ENCODE data around the gene USP34. TPM values are rescaled to one million over a fixed set of nuclear protein-coding genes. Genes with fewer than 3 reads are reported as not detected.

USP34 gene
- total and polyA plus RNA-seq, 9 of the 15 experiments (the other 6 are each of a cell fraction or from before 2014, with no cell fraction given): 19.8 to 108 (median 67.8) TPM

DNA sequence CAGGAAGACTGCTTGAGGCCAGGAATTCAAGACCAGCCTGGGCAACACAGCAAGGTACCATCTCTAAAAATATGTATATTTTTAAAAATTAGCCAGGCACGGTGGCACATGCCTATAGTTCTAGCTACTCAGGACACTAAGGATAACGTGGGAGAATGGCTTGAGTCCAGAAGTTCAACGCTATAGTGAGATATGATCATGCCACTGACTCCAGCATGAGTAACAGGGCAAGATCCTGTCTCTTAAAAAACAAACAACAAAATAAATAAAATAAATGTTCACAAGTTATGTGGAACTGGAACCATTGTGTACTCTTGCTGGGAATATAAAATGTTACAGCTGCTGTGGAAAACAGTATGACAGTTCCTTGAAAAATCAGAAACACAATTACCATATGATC, 47.2 kb downstream of the USP34 start:
- WGBS (ENCODE audit: insufficient coverage, low coverage, missing lambda C conversion rate): 16% methylated on average over 3 of the region's 3 CpGs
- H3K4me2 ChIP-seq (ENCODE audit: insufficient read depth, low read length): no peak overlapping the region
- H3K4me1 ChIP-seq (replicated peaks in 1 of 2; ENCODE audit: control insufficient read depth in 2 of 2, insufficient read depth in 2 of 2, low read length in 2 of 2): peaks cover 21 to 27% of the 10 kb centered on the region in 2 experiments; a peak in 4 of 5 replicates
- no peak for ATAC-seq
- no peak overlapping the region for H2AFZ ChIP-seq (ENCODE audit: low read depth, low read length)
- peaks cover 26% of the 10 kb centered on the region; the same call in 2 of the 3 replicates for H3K36me3 ChIP-seq (ENCODE audit: control insufficient read depth, insufficient read depth, low read length)
- in situ Hi-C loops (cut with MboI) (no loop called here), intact Hi-C loops (cut with micrococcal nuclease) (no loop called here)
- no peak overlapping the region for H3K27ac ChIP-seq (ENCODE audit: extremely low read depth, low read depth, low read length)
- H3K9me1 ChIP-seq (ENCODE audit: control insufficient read depth, insufficient read depth, low read length): peaks cover 15% of the 10 kb centered on the region
- H3K9me3 ChIP-seq (replicated peaks; ENCODE audit: control insufficient read depth, insufficient read depth, low read depth, low read length): no peaks in the 10 kb centered on the region
- H4K20me1 ChIP-seq (replicated peaks; ENCODE audit: control insufficient read depth, insufficient read depth, low read length): peaks cover 37% of the 10 kb centered on the region
- H3K79me2 ChIP-seq (ENCODE audit: control insufficient read depth, insufficient read depth, low read length): peaks cover 99% of the 10 kb centered on the region
- CTCF ChIA-PET (ENCODE audit: low intra/inter-chr PET ratio): no interaction called here
- POLR2A ChIA-PET: no interaction called here
- H3K27me3 ChIP-seq (ENCODE audit: control insufficient read depth in 2 of 2, insufficient read depth in 2 of 2, low read length in 2 of 2): no peaks in the 10 kb centered on the region
- no peak overlapping the region for H3K4me3 ChIP-seq
- TF ChIP-seq HNRNPUL1 (IDR thresholded peaks at IDR 0.05; ENCODE audit: low read length) (no peak), FOSL1 (tag; conservative IDR thresholded peaks at IDR 0.05) (peak; percentile 71), DPF2 (IDR thresholded peaks at IDR 0.05) (peak; percentile 45; the same call in 1 of the 2 replicates), NFIC (IDR thresholded peaks at IDR 0.05) (peak; percentile 62)
- no peak overlapping the region; a peak in 1 of 4 replicates for H3K9ac ChIP-seq (ENCODE audit: insufficient read depth in 1 of 2, low read depth in 2 of 2, low read length in 2 of 2)
- no TSS peak for BruUV-seq (replicated peaks)
- no peak for FAIRE-seq
- no peak for DNase-seq (ENCODE audit: extremely low read depth in 1 of 4, low spot score in 3 of 4)

- Histone ChIP-seq H3K27ac (ENCODE audit: extremely low read depth, low read depth, low read length) (no peak overlapping the region), H4K20me1 (replicated peaks; ENCODE audit: control insufficient read depth, insufficient read depth, low read length) (peaks cover 34% of the 10 kb centered on the region), H3K4me3 (no peak overlapping the region), H2AFZ (ENCODE audit: low read depth, low read length) (no peak overlapping the region), H3K4me2 (ENCODE audit: insufficient read depth, low read length) (no peak overlapping the region), H3K9me3 (replicated peaks; ENCODE audit: control insufficient read depth, insufficient read depth, low read depth, low read length) (no peaks in the 10 kb centered on the region), H3K9me1 (ENCODE audit: control insufficient read depth, insufficient read depth, low read length) (peaks cover 13% of the 10 kb centered on the region), H3K4me1 (replicated peaks in 1 of 2; ENCODE audit: control insufficient read depth in 2 of 2, insufficient read depth in 2 of 2, low read length in 2 of 2) (peaks cover 18 to 19% of the 10 kb centered on the region in 2 experiments; a peak in 4 of 5 replicates), H3K9ac (ENCODE audit: insufficient read depth in 1 of 2, low read depth in 2 of 2, low read length in 2 of 2) (no peak overlapping the region), H3K79me2 (ENCODE audit: control insufficient read depth, insufficient read depth, low read length) (peaks cover 91% of the 10 kb centered on the region), H3K36me3 (ENCODE audit: control insufficient read depth, insufficient read depth, low read length) (peaks cover 38% of the 10 kb centered on the region; the same call in 2 of the 3 replicates), H3K27me3 (ENCODE audit: control insufficient read depth in 2 of 2, insufficient read depth in 2 of 2, low read length in 2 of 2) (no peaks in the 10 kb centered on the region)
- ChIA-PET POLR2A (interaction anchor here (1.1 to 1.3 kb wide), 2 partner anchors 9 to 18 kb away, joined by 3 to 4 read pairs; no protein-coding TSS in a partner anchor), CTCF (ENCODE audit: low intra/inter-chr PET ratio) (no interaction called here)
- WGBS (ENCODE audit: insufficient coverage, low coverage, missing lambda C conversion rate): 86% methylated on average over 9 of the region's 9 CpGs
- TF ChIP-seq NRF1 (conservative IDR thresholded peaks at IDR 0.05 in 1 of 2, IDR thresholded peaks at IDR 0.05 in 1 of 2) (peak; percentile 39 to 53), ZNF778 (CRISPR knock-in tag; IDR thresholded peaks at IDR 0.05) (no peak), PATZ1 (CRISPR knock-in tag; IDR thresholded peaks at IDR 0.05; ENCODE audit: borderline replicate concordance) (no peak), ZNF586 (CRISPR knock-in tag; conservative IDR thresholded peaks at IDR 0.05) (no peak)
- FAIRE-seq (no peak), ATAC-seq (0 out of 3 replicates have a peak, but pooled peaks have one; percentile 8), DNase-seq (ENCODE audit: extremely low read depth in 1 of 4, low spot score in 3 of 4) (peak in 1 of 4 experiments; percentile 27)
- in situ Hi-C loops (cut with MboI) (no loop called here), intact Hi-C loops (cut with micrococcal nuclease) (no loop called here)
- BruUV-seq (replicated peaks): no TSS peak
Measured at GRCh38 chr2:61421611-61422010, 49.3 kb downstream of the USP34 start.

Measured in K562 (cell line).